K562 (cell line): Measurements from ENCODE around the gene BTG2. TPM values are rescaled to one million over a fixed set of nuclear protein-coding genes. Genes with fewer than 3 reads are reported as not detected.

Experiments used
- HNRNPLL ChIP-seq: fragments of 200-400 bp; formaldehyde crosslinking; IDR thresholded peaks from 2 replicates; pipeline ENCODE4 v1.6.1; 2017; ENCODE audit warnings: low read length, low read depth, mild to moderate bottlenecking; ENCODE audit not compliant: poor library complexity, severe bottlenecking
- KAT8 ChIP-seq: fragments of 450-650 bp; IDR thresholded peaks from 2 replicates; pipeline ENCODE4 v1.6.1; 2016; ENCODE audit warnings: low read depth, mild to moderate bottlenecking
- RBM39 ChIP-seq: fragments of 200-400 bp; formaldehyde crosslinking; optimal IDR thresholded peaks from 2 replicates; pipeline ENCODE3; 2018; ENCODE audit warnings: low read depth, low read length
- RCOR1 ChIP-seq, 2 experiments: IDR thresholded peaks; 2 replicates each; pipeline ENCODE4 v1.6.1; 2012; ENCODE audit warnings: low read depth in 2 of 2, low read length in 2 of 2, borderline replicate concordance in 1 of 2, improper control_type of control experiment in 1 of 2
- TEAD1 ChIP-seq, 2 experiments: fragments of 450-650 bp in 1 of 2; sonication (generic) in 1 of 2; formaldehyde crosslinking; IDR thresholded peaks; 2 replicates each; pipeline versions ENCODE4 v1.4.0 to v1.8.0; 2020 to 2022; ENCODE audit warnings: mild to moderate bottlenecking in 2 of 2, missing genetic modification reagents in 1 of 2
- TGIF2 ChIP-seq: sonication (generic); formaldehyde crosslinking; IDR thresholded peaks from 2 replicates; pipeline ENCODE4 v1.8.1; 2022; ENCODE audit warnings: mild to moderate bottlenecking, missing genetic modification reagents, moderate library complexity
- ZFX ChIP-seq: sonication (generic); formaldehyde crosslinking; IDR thresholded peaks from 2 replicates; pipeline ENCODE4 v1.8.0; 2022; ENCODE audit warnings: mild to moderate bottlenecking, missing genetic modification reagents, moderate library complexity
- ZNF668 ChIP-seq: fragments of 250-450 bp; sonication (Bioruptor Pico); IDR thresholded peaks from 2 replicates; pipeline ENCODE4 v1.8.0; 2022; ENCODE audit warnings: mild to moderate bottlenecking, inconsistent platforms
- polyA plus RNA-seq, 8 experiments: library from polyadenylated mRNA; depleted of rRNA in 4 of 8; stranded (reverse) in 5 of 8; unstranded in 3 of 8; fragments of >200 nt; fragmentation: Nextera tagmentation in 2 of 8; fragmentation: Illumina TruSeq in 1 of 8; extraction: Ambion mirVana in 2 of 8; extraction: Trizol in 1 of 8; gene quantifications; 2 replicates each; pipeline versions ENCODE4 v1.2.1 to v1.2.3, GENCODE V29; 2011 to 2014; ENCODE audit warnings: inconsistent platforms in 1 of 8, missing spikeins in 1 of 8
- total RNA-seq, 7 experiments: library from RNA; depleted of rRNA in 6 of 7; stranded (reverse); fragments of >200 nt in 6 of 7; fragmentation: Illumina TruSeq in 2 of 7; extraction: Trizol in 2 of 7; gene quantifications; 2 replicates each; pipeline versions ENCODE4 v1.2.1 to v1.2.3, GENCODE V29; 2011 to 2021; ENCODE audit warnings: low replicate concordance in 1 of 7
- TF ChIP-seq, protein P1 (sequence below): sonication (generic); formaldehyde crosslinking; IDR thresholded peaks from 2 replicates; pipeline ENCODE4 v1.8.1; 2023; ENCODE audit warnings: mild to moderate bottlenecking, missing genetic modification reagents
- TF ChIP-seq, protein P2 (sequence below), 2 experiments: fragments of 150-350 bp in 1 of 2; IDR thresholded peaks; 2 replicates each; pipeline ENCODE4 v1.6.1; 2012 to 2016; ENCODE audit warnings: low read depth in 2 of 2, low read length in 2 of 2, mild to moderate bottlenecking in 1 of 2, moderate library complexity in 1 of 2
- TF ChIP-seq, protein P3 (sequence below), 2 experiments: fragments of 450-650 bp; formaldehyde crosslinking in 1 of 2; IDR thresholded peaks; 2 replicates each; pipeline versions ENCODE4 v1.4.0 to v1.6.1; 2014 to 2020; ENCODE audit warnings: mild to moderate bottlenecking in 2 of 2, borderline replicate concordance in 1 of 2, low read depth in 1 of 2

BTG2 gene
- total and polyA plus RNA-seq, 9 of the 15 experiments (the other 6 are each of a cell fraction or from before 2014, with no cell fraction given), result 2.3 to 41.9 (median 8.7) TPM

DNA sequence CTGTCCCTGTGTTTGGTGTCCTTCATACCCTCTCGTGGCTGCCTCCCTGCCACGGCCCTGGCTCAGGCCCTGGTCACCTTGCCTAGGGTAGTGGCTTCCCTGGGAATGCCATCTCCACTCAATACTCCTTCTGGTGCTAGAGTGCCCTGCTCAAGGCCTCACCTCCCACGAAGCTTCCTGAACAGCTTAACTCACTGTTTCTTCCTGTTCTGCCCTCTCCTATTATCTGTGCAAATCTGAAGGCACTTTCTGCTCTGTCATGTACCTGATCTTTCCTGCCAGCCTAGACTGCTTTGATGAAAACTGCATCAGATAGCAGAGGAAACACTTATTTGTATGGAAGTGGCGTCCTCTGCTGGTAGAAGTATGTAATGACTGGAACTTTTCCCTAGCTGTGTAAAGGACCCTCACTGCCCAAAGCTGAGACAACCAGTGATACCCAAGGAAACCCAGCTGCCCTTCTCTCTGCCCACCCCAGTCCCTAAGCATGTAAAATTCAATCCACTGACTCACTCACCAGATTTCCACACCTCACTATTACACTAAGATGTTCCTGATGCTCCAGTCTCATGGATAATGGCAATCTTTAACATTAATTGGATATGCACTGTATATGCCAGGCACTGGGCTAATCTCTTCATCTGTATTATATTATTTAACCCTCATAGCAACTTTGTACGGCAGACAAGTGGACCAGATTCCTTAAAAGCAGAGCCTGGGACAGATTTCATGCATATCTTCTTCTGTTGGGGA is 36.2 kb upstream of the BTG2 start (continued):
- TF ChIP-seq, protein P1, sequence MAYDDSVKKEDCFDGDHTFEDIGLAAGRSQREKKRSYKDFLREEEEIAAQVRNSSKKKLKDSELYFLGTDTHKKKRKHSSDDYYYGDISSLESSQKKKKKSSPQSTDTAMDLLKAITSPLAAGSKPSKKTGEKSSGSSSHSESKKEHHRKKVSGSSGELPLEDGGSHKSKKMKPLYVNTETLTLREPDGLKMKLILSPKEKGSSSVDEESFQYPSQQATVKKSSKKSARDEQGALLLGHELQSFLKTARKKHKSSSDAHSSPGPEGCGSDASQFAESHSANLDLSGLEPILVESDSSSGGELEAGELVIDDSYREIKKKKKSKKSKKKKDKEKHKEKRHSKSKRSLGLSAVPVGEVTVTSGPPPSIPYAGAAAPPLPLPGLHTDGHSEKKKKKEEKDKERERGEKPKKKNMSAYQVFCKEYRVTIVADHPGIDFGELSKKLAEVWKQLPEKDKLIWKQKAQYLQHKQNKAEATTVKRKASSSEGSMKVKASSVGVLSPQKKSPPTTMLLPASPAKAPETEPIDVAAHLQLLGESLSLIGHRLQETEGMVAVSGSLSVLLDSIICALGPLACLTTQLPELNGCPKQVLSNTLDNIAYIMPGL (CRISPR knock-in tag), result no peak; the same call in 1 of the 2 replicates
- no peak for TF ChIP-seq RBM39
- peak in 1 of 2 experiments; percentile 83; a peak in 2 of 4 replicates for TF ChIP-seq RCOR1 (IDR thresholded peaks at IDR 0.05; ENCODE audit: borderline replicate concordance in 1 of 2, low read depth in 2 of 2, low read length in 2 of 2)
- no peak for TF ChIP-seq ZFX (CRISPR knock-in tag)
- 0 out of 4 replicates have a peak, but pooled peaks of 1 of the 2 experiments have one; percentile 37 for TF ChIP-seq TEAD1 (CRISPR knock-in tag; IDR thresholded peaks at IDR 0.05)
- TF ChIP-seq TGIF2 (CRISPR knock-in tag), result no peak
- TF ChIP-seq, protein P2, sequence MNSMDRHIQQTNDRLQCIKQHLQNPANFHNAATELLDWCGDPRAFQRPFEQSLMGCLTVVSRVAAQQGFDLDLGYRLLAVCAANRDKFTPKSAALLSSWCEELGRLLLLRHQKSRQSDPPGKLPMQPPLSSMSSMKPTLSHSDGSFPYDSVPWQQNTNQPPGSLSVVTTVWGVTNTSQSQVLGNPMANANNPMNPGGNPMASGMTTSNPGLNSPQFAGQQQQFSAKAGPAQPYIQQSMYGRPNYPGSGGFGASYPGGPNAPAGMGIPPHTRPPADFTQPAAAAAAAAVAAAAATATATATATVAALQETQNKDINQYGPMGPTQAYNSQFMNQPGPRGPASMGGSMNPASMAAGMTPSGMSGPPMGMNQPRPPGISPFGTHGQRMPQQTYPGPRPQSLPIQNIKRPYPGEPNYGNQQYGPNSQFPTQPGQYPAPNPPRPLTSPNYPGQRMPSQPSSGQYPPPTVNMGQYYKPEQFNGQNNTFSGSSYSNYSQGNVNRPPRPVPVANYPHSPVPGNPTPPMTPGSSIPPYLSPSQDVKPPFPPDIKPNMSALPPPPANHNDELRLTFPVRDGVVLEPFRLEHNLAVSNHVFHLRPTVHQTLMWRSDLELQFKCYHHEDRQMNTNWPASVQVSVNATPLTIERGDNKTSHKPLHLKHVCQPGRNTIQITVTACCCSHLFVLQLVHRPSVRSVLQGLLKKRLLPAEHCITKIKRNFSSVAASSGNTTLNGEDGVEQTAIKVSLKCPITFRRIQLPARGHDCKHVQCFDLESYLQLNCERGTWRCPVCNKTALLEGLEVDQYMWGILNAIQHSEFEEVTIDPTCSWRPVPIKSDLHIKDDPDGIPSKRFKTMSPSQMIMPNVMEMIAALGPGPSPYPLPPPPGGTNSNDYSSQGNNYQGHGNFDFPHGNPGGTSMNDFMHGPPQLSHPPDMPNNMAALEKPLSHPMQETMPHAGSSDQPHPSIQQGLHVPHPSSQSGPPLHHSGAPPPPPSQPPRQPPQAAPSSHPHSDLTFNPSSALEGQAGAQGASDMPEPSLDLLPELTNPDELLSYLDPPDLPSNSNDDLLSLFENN (IDR thresholded peaks at IDR 0.05; ENCODE audit: low read depth in 2 of 2, low read length in 2 of 2), result no peak
- TF ChIP-seq, protein P3, sequence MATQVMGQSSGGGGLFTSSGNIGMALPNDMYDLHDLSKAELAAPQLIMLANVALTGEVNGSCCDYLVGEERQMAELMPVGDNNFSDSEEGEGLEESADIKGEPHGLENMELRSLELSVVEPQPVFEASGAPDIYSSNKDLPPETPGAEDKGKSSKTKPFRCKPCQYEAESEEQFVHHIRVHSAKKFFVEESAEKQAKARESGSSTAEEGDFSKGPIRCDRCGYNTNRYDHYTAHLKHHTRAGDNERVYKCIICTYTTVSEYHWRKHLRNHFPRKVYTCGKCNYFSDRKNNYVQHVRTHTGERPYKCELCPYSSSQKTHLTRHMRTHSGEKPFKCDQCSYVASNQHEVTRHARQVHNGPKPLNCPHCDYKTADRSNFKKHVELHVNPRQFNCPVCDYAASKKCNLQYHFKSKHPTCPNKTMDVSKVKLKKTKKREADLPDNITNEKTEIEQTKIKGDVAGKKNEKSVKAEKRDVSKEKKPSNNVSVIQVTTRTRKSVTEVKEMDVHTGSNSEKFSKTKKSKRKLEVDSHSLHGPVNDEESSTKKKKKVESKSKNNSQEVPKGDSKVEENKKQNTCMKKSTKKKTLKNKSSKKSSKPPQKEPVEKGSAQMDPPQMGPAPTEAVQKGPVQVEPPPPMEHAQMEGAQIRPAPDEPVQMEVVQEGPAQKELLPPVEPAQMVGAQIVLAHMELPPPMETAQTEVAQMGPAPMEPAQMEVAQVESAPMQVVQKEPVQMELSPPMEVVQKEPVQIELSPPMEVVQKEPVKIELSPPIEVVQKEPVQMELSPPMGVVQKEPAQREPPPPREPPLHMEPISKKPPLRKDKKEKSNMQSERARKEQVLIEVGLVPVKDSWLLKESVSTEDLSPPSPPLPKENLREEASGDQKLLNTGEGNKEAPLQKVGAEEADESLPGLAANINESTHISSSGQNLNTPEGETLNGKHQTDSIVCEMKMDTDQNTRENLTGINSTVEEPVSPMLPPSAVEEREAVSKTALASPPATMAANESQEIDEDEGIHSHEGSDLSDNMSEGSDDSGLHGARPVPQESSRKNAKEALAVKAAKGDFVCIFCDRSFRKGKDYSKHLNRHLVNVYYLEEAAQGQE (IDR thresholded peaks at IDR 0.05; ENCODE audit: borderline replicate concordance), result peak; percentile 83
- TF ChIP-seq, protein P3 (CRISPR knock-in tag; IDR thresholded peaks at IDR 0.05; ENCODE audit: low read depth), result no peak
- no peak for TF ChIP-seq HNRNPLL
- no peak for TF ChIP-seq KAT8
- TF ChIP-seq ZNF668 (CRISPR knock-in tag), result no peak
